Uterine smooth muscle cell (primary cell): Measurements from ENCODE around the gene CDX1. TPM values are rescaled to one million over a fixed set of nuclear protein-coding genes. Genes with fewer than 3 reads are reported as not detected.

Experiments
- total RNA-seq: library from RNA; depleted of rRNA; stranded (reverse); fragments of >200 nt; gene quantifications from 2 replicates; pipeline ENCODE4 v1.2.3, GENCODE V29; 2014

The CDX1 gene
- 0.12 TPM in 1 of 2 replicates, not detected in the other for total RNA-seq

DNA sequence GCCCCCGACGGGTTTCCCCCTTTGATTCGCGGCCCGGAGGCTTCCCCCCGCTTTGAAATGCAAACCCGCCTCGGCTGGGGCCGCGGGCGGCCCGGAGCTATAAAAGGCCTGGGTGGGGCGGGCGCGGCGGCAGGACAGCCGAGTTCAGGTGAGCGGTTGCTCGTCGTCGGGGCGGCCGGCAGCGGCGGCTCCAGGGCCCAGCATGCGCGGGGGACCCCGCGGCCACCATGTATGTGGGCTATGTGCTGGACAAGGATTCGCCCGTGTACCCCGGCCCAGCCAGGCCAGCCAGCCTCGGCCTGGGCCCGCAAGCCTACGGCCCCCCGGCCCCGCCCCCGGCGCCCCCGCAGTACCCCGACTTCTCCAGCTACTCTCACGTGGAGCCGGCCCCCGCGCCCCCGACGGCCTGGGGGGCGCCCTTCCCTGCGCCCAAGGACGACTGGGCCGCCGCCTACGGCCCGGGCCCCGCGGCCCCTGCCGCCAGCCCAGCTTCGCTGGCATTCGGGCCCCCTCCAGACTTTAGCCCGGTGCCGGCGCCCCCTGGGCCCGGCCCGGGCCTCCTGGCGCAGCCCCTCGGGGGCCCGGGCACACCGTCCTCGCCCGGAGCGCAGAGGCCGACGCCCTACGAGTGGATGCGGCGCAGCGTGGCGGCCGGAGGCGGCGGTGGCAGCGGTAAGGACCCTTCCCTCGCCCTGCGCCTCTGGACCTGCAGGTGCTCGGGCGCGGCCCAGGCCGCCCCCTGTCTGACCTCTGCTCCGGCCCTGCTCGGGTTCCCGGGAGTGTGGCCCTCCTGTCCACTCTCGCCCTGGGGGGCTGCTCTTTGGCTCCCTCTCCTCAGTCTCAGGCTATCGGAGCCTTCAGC, at the start of gene CDX1:
CDX1 (plus strand) TSS at position 129 of the 862 bp plus-strand sequence; CDS start at position 228, 99 bp downstream.

GRCh38 chr5:150155258-150156026, 11.1 kb upstream of the CDX1 start, which contains the start of gene PDGFRB:
PDGFRB (minus strand) TSS chr5:150155845; CDS start chr5:150137047, 18,798 bp downstream.

DNA sequence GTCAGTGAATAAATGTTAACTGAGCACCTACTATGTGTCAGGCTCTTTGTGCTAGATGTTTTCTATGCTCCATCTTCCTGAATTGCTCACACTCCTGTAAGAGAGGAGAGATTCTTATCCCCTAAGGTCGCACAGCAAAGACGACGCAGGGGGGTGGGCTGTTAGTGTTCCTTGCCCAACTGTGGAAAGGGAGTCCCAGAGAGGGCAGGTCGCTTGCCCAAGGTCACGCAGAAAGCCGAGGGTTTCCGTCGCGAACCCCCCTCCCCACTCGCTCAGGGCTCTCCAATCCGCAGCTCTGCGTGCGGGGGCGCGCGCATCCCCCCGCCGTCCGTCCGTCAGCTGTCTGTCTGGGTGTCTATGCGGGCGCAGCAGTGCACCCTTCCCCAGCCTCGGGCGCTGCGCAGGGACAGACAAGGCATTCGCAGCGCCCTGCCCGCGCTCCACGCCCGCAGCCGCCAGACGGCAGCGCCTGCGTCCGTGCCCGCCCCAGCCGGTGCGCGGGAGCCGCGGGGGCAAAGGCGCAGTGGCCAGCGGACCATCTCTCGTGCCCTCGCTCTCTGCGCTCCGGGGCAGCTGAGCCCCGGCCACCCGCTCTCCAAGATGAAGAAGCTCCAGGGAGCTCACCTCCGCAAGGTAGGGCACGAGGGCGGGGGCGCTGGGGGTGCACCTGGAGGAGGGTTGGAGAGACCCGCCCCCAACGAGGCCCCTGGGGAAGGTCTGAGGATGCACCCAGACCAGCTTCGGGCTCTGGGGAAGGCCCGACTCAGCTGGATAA, 23.3 kb downstream of the CDX1 start, which contains the start of gene SLC6A7:
SLC6A7 (plus strand) TSS at position 335 of the 775 bp plus-strand sequence; CDS start at position 601, 266 bp downstream.

Other genes starting within 250 kb of the CDX1 start
- not detected in 2 replicates for gene PDE6A, start 222.0 kb upstream of the CDX1 start, total RNA-seq
- gene SLC26A2, start 206.0 kb upstream of the CDX1 start, total RNA-seq = 16.5 and 18.2 TPM in 2 replicates
- 6.3 and 7.0 TPM in 2 replicates for gene TIGD6, start 166.1 kb upstream of the CDX1 start, total RNA-seq
- 46.4 and 49.9 TPM in 2 replicates for gene HMGXB3, start 166.0 kb upstream of the CDX1 start, total RNA-seq
- gene CSF1R, start 80.2 kb upstream of the CDX1 start, total RNA-seq = under 0.01 and 0.25 TPM in 2 replicates
- gene PDGFRB, start 10.9 kb upstream of the CDX1 start, total RNA-seq = 94.2 and 160 TPM in 2 replicates
- gene SLC6A7, start 23.3 kb downstream of the CDX1 start, total RNA-seq = under 0.01 TPM in 1 of 2 replicates, not detected in the other
- 1.4 and 1.8 TPM in 2 replicates for gene CAMK2A, start 123.0 kb downstream of the CDX1 start, total RNA-seq
- gene ARSI, start 136.1 kb downstream of the CDX1 start, total RNA-seq = 18.1 and 34.3 TPM in 2 replicates
- 20.5 and 30.4 TPM in 2 replicates for gene TCOF1, start 190.9 kb downstream of the CDX1 start, total RNA-seq
- gene CD74, start 246.1 kb downstream of the CDX1 start, total RNA-seq = 0.22 and 0.25 TPM in 2 replicates